Kidney (tissue), 14 donors: Measurements from ENCODE around the gene DRAXIN. TPM values are rescaled to one million over a fixed set of nuclear protein-coding genes. Genes with fewer than 3 reads are reported as not detected.
A peak's percentile ranks its signal among the peaks of the same experiment; 100 is the strongest.

Experiments
- DNase-seq, 5 donors: peaks; one replicate each; pipeline ENCODE4 v3.0.0-alpha.2; 2013 to 2020
- FAIRE-seq: peaks from 2 replicates; lab custom pipeline; 2012; peaks lifted over from hg19 to GRCh38; lab: Jason Lieb, UNC
- H3K27ac ChIP-seq, 2 donors: one replicate each; pipeline ENCODE4 v1.7.0; 2013; ENCODE audit warnings: low read depth in 2 of 2, low read length in 2 of 2, inconsistent platforms in 1 of 2
- H3K27me3 ChIP-seq: one replicate; pipeline ENCODE4 v1.7.1; 2013; ENCODE audit warnings: low read length, inconsistent platforms; ENCODE audit not compliant: control insufficient read depth, insufficient read depth
- H3K36me3 ChIP-seq, 3 donors: one replicate each; pipeline versions ENCODE4 v1.7.0 to v1.7.1; 2013; ENCODE audit warnings: low read length in 3 of 3, control low read depth in 1 of 3, inconsistent platforms in 1 of 3; ENCODE audit not compliant: insufficient read depth in 3 of 3, control insufficient read depth in 2 of 3
- H3K4me1 ChIP-seq, 3 donors: one replicate each; pipeline versions ENCODE4 v1.7.0 to v1.7.1; 2013; ENCODE audit warnings: low read length in 3 of 3, inconsistent platforms in 1 of 3, low read depth in 1 of 3; ENCODE audit not compliant: control insufficient read depth in 2 of 3, insufficient read depth in 2 of 3
- H3K4me3 ChIP-seq, 3 donors: one replicate each; pipeline versions ENCODE4 v1.7.0 to v1.8.1; 2013; ENCODE audit warnings: low read length in 3 of 3, control low read depth in 1 of 3, inconsistent platforms in 1 of 3
- H3K9ac ChIP-seq, 3 donors: one replicate each; pipeline versions ENCODE4 v1.7.0 to v1.7.1; 2013; ENCODE audit warnings: low read length in 3 of 3, control low read depth in 1 of 3, inconsistent platforms in 1 of 3
- H3K9me3 ChIP-seq, 3 donors: one replicate each; pipeline versions ENCODE4 v1.7.0 to v1.7.1; 2013; ENCODE audit warnings: low read length in 3 of 3, control low read depth in 1 of 3, inconsistent platforms in 1 of 3; ENCODE audit not compliant: control insufficient read depth in 2 of 3, insufficient read depth in 1 of 3
- intact Hi-C: fragments of 100-400 bp; cut with DNase I; formaldehyde crosslinking; loops from one replicate; pipeline ENCODE4 v1.11.1; 2022
- polyA plus RNA-seq: library from polyadenylated mRNA; stranded (reverse); fragments of 350-450 nt; fragmentation: Illumina TruSeq; extraction: RNeasy Lipid Tissue Mini Kit (QIAGEN cat#74804); gene quantifications from one replicate; pipeline ENCODE4 v1.2.3, GENCODE V29; 2014; ENCODE audit warnings: low read depth, low replicate concordance; ENCODE audit not compliant: insufficient read depth
- total RNA-seq: library from RNA; stranded (reverse); fragmentation: NEBNext Ultra II Directional; extraction: Animal tissue kit (Norgen Biotek cat#: 25700); gene quantifications from one replicate; pipeline ENCODE4 v1.2.1, GENCODE V29; 2021
- TF ChIP-seq, protein P1 (sequence below): IDR thresholded peaks from 3 replicates; pipeline ENCODE4 v1.5.1; 2012; ENCODE audit warnings: mild to moderate bottlenecking, moderate library complexity, borderline replicate concordance; ENCODE audit not compliant: insufficient read depth; ENCODE audit errors: extremely low read depth
- donor health status: control.
- donor health status: control.
- donor health status: control.
- donor health status: control.
- donor health status: control.
- donor health status: DM: yes; HTN: yes; CAD: no.
- donor health status: Normal renal cell carcinoma (clear cell type).

Gene DRAXIN
- total and polyA plus RNA-seq, 2 donors from 2014 or later: 0.17 to 0.28 TPM

- Histone ChIP-seq H3K27ac (peak overlapping the region in 1 of 2 donors; percentile 32), H3K9me3 (no peaks in the 10 kb centered on the region), H3K4me3 (peak overlapping the region in 2 of 3 donors; percentile 5 to 64), H3K9ac (peak overlapping the region in 1 of 3 donors; percentile 73), H3K4me1 (no peaks in the 10 kb centered on the region), H3K36me3 (no peaks in the 10 kb centered on the region), H3K27me3 (no peaks in the 10 kb centered on the region)
- intact Hi-C loops: loop anchor here (10.0 kb wide), 1 partner anchor 50 kb away; no protein-coding TSS in a partner anchor
- FAIRE-seq (no peak), DNase-seq (peak in 3 of 5 donors; percentile 38 to 65 (median 62))
- TF ChIP-seq, protein P1, sequence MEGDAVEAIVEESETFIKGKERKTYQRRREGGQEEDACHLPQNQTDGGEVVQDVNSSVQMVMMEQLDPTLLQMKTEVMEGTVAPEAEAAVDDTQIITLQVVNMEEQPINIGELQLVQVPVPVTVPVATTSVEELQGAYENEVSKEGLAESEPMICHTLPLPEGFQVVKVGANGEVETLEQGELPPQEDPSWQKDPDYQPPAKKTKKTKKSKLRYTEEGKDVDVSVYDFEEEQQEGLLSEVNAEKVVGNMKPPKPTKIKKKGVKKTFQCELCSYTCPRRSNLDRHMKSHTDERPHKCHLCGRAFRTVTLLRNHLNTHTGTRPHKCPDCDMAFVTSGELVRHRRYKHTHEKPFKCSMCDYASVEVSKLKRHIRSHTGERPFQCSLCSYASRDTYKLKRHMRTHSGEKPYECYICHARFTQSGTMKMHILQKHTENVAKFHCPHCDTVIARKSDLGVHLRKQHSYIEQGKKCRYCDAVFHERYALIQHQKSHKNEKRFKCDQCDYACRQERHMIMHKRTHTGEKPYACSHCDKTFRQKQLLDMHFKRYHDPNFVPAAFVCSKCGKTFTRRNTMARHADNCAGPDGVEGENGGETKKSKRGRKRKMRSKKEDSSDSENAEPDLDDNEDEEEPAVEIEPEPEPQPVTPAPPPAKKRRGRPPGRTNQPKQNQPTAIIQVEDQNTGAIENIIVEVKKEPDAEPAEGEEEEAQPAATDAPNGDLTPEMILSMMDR: no peak
These were observed 27.0 kb upstream of the DRAXIN start for GRCh38 chr1:11664336-11665065.

- Histone ChIP-seq H3K4me3 (no peak overlapping the region), H3K36me3 (no peaks in the 10 kb centered on the region), H3K27me3 (no peaks in the 10 kb centered on the region), H3K27ac (no peak overlapping the region), H3K9ac (no peak overlapping the region), H3K9me3 (no peaks in the 10 kb centered on the region), H3K4me1 (peaks cover 0 to 2% (median 0%) of the 10 kb centered on the region in 3 donors)
- TF ChIP-seq, protein P1: no peak
- FAIRE-seq (no peak), DNase-seq (no peak)
- intact Hi-C loops: loop anchor here (10.0 kb wide), 1 partner anchor 46 kb away; no protein-coding TSS in a partner anchor
These were observed 23.0 kb upstream of the DRAXIN start for GRCh38 chr1:11668516-11668915.

DNA sequence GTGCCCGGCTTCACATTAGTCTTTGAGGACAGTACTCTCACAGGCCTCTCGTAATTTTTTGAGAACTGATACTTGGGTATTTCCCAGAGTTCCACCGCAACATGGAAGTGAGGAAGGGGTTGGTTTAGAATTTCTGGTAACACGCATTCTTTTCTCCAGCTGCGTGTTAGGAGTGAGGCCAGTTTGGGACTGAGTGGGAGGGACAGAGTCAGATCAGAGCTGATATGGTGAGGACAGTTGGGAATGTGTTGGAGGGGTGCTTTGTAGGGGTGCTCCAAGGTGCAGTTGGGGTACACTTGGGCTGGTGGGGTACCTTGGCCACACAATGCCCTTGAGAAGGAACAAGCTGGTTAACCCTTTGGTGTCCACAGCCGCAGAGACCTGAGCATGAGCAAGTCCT lies 20.8 kb upstream of the DRAXIN start:
- no peak overlapping the region for H3K9ac ChIP-seq
- TF ChIP-seq, protein P1: no peak
- H3K27me3 ChIP-seq: no peaks in the 10 kb centered on the region
- H3K4me3 ChIP-seq: no peak overlapping the region
- peaks cover 0 to 2% (median 0%) of the 10 kb centered on the region in 3 donors for H3K4me1 ChIP-seq
- H3K27ac ChIP-seq: no peak overlapping the region
- intact Hi-C loops: no loop called here
- peaks cover 0 to under 1% (median 0%) of the 10 kb centered on the region in 3 donors for H3K36me3 ChIP-seq
- no peak for DNase-seq
- H3K9me3 ChIP-seq: no peaks in the 10 kb centered on the region
- FAIRE-seq: no peak
